ENCODE results near the gene MED9. TPM values are rescaled to one million over a fixed set of nuclear protein-coding genes. Genes with fewer than 3 reads are reported as not detected.

Gene MED9
- total RNA-seq, 1 donor, result 27.0 TPM

DNA sequence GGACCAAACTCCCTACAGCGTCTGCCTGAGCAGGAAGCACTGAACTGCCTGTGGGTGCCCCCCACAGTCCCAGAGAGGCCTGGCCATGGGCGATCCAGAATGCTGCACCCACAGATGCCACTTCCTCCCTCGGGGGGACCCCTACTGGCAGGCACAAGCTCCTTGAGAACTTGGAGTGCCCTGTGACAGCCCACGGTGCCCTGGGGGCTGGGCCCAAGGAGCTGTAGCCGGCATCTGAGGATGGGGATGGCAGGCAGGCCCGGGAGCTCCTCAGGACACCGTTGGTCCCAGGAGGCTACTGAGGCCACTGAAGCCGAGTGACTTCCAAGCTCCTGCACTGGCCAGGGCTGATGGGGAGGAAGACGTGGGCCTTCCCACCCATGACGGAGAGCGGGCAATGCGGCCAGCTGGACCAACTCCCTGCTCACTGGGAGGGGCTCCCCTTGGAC lies 34.5 kb downstream of the MED9 start:
- no peaks in the 10 kb centered on the region for H3K4me1 ChIP-seq (ENCODE audit: insufficient read depth, low read length)
- H3K9me3 ChIP-seq (ENCODE audit: low read depth, low read length), result no peaks in the 10 kb centered on the region
- H3K27me3 ChIP-seq (ENCODE audit: insufficient read depth, low read length), result no peaks in the 10 kb centered on the region
- H3K4me3 ChIP-seq (ENCODE audit: low read length), result no peak overlapping the region

DNA sequence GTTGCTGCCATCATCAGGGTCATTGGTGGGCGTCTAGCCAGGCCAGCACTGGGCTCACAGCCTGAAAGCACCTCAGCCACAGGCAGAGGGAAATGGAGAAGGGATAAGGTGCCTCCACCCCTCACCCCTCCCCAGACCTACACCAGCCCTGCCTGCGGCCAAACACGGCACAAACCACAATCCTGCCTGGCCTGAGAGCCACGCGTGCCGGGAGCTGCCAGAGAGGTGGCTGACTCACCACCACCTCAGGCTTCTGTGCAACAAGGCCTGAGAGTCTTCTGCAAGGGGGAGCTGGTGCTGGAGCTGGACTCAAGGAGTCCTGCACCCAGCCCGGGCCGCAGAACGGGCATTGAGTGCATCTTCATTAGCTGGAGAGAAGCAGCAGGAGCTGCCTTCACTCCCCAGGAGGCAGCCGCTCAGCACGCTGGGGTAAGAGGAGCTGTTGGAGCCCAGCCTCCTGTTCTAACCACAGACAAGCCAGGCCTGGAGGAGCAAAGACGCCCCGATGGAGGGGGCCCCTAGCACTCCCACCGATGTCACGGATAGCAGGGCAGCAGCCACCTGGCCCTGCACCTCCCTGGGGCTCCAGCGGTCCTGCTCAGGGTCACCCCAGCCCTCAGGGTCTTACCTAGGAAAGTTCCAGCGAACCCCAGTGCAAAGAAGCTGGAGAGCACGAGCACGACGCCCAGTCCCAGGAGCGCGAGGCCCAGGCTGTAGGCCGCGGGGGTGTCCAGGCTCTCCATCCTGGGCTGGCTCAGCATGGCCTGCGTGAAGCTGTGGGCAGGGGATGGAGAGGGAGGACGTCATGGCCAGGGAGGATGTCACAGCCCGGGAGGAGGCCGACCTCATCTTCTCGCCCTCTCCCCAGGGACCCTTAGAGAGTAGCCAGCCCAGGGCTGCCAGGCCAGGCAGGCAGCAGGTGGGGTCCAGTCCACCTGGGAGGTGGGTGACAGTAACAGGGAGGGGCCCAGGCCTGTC lies 35.4 kb downstream of the MED9 start:
- Histone ChIP-seq H3K9me3 (ENCODE audit: low read depth, low read length) (no peaks in the 10 kb centered on the region), H3K4me3 (ENCODE audit: low read length) (no peak overlapping the region), H3K27me3 (ENCODE audit: insufficient read depth, low read length) (no peaks in the 10 kb centered on the region)

DNA sequence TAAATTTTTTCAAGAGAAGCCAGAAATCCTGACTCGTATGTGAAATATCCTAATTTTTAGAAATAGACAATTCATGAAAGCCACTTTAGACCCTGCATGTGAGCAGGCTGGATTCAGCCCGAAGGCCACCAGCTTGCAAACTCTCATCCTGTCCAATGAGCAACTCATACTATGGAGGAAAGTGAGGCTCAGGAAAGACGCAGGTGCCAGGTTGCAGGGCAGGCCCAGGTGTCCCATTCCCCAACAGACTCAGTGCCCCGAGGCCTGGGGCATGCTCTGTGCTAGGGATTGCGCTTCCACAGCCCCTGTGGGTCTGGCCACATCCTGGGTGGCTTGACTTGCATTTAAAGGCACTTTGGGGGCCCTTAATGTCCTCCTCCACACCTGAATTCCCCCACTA lies 36.1 kb downstream of the MED9 start:
- H3K4me3 ChIP-seq (ENCODE audit: low read length), result no peak overlapping the region
- no peaks in the 10 kb centered on the region for H3K9me3 ChIP-seq (ENCODE audit: low read depth, low read length)
- no peaks in the 10 kb centered on the region for H3K27me3 ChIP-seq (ENCODE audit: insufficient read depth, low read length)
- no peaks in the 10 kb centered on the region for H3K4me1 ChIP-seq (ENCODE audit: insufficient read depth, low read length)

More for the DNA sequence above, 35.4 kb downstream of the MED9 start:
- H3K4me1 ChIP-seq (ENCODE audit: insufficient read depth, low read length), result no peaks in the 10 kb centered on the region

DNA sequence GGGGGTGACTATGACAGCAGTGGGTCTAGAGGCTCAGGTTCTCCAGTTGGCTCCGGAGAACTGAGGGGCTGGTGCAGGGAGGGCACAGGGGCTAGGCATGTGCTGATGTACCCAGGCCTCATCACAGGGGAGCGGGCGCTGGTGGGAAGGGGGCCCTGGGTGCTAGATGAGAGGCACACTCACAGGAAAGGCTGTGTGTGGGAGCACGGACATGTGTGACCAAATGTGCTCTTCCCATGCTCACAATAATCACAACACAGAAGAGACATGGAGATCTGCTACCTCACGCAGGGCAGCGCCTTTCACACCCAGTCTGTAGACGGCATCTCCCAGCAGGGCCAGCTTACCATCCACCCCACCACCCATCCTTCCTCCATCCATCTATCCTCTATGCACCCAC lies 36.8 kb downstream of the MED9 start:
- H3K4me1 ChIP-seq (ENCODE audit: insufficient read depth, low read length), result no peaks in the 10 kb centered on the region
- H3K9me3 ChIP-seq (ENCODE audit: low read depth, low read length), result no peaks in the 10 kb centered on the region
- H3K4me3 ChIP-seq (ENCODE audit: low read length), result no peak overlapping the region
- no peaks in the 10 kb centered on the region for H3K27me3 ChIP-seq (ENCODE audit: insufficient read depth, low read length)

DNA sequence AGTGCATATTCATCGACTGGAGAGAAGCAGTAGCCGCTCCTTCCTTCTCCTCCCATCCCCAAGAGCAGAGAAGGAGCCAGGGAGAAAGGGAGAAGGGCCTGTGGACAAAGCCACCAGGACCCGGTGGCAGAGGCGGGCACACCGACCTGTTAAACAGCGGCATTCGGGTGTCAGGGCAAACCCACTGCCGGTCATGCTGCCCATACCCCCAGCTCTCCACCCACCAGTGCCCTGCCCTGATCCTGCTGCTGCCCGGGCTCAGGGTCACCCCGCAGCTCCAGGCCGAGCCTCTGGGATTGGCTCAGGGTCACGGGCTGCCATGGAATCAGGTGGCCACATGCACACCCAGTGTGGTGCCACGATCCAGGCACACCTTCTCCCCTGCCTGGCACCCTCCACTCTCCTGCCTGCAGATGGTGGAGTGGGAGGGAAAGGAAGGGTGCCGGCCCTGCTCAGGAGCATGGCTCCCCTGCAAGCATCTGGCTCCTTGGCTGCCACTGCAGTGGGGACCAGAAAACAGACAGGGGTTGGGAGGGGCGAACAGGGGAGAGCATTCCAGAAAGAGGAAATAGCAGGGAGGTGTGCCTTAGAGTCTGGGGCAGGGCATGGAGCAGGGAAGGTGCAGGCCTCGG lies 37.7 kb downstream of the MED9 start:
- Histone ChIP-seq H3K27me3 (ENCODE audit: insufficient read depth, low read length) (no peaks in the 10 kb centered on the region), H3K4me1 (ENCODE audit: insufficient read depth, low read length) (no peaks in the 10 kb centered on the region), H3K4me3 (ENCODE audit: low read length) (no peak overlapping the region), H3K9me3 (ENCODE audit: low read depth, low read length) (no peaks in the 10 kb centered on the region)

DNA sequence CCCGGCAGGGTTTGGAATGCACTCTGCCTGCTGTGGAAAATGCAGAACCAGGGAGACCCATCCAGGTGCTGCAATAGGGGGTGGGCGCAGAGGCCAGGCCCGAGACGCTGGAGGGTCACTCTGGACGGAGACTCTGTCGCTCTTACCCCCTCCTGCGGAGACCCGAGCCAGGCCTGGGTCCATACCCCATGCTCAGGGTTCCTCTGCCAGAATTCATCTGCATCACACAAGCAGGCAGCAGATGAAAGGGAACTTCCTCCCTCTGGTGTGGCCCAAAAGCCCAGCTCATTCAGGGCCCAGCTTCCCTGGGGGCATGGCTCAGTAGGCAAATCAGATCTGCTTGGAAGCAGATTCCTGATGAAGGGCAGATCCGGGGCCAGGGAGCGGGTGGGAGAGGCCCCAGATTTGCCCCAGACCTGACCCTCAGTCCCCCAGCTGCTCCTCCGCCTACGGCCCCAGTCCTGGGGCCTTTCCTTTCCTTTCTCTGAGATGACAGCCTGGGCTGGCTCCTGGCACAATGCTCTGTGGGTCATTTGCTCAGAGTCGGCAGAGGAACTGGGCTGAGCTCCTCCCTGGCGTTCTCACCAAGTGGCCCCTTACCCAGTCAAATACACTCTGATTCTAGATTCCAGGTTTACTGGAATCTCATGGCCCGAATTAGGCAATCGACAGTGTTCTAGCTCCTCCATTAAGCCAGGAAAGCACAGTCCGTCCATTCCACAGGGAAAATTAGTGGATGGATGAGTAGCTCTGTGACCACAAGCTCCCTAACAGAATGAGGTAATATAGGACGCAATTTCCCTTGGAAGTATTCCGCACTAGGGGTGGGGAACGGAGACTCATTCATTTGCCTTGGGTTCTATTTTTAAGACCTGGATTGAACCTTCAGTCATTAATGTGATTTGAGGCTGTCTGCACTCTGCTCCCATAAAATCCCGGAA lies 38.5 kb downstream of the MED9 start:
- no peaks in the 10 kb centered on the region for H3K4me1 ChIP-seq (ENCODE audit: insufficient read depth, low read length)
- H3K4me3 ChIP-seq (ENCODE audit: low read length), result no peak overlapping the region
- H3K27me3 ChIP-seq (ENCODE audit: insufficient read depth, low read length), result no peaks in the 10 kb centered on the region
- no peaks in the 10 kb centered on the region for H3K9me3 ChIP-seq (ENCODE audit: low read depth, low read length)

DNA sequence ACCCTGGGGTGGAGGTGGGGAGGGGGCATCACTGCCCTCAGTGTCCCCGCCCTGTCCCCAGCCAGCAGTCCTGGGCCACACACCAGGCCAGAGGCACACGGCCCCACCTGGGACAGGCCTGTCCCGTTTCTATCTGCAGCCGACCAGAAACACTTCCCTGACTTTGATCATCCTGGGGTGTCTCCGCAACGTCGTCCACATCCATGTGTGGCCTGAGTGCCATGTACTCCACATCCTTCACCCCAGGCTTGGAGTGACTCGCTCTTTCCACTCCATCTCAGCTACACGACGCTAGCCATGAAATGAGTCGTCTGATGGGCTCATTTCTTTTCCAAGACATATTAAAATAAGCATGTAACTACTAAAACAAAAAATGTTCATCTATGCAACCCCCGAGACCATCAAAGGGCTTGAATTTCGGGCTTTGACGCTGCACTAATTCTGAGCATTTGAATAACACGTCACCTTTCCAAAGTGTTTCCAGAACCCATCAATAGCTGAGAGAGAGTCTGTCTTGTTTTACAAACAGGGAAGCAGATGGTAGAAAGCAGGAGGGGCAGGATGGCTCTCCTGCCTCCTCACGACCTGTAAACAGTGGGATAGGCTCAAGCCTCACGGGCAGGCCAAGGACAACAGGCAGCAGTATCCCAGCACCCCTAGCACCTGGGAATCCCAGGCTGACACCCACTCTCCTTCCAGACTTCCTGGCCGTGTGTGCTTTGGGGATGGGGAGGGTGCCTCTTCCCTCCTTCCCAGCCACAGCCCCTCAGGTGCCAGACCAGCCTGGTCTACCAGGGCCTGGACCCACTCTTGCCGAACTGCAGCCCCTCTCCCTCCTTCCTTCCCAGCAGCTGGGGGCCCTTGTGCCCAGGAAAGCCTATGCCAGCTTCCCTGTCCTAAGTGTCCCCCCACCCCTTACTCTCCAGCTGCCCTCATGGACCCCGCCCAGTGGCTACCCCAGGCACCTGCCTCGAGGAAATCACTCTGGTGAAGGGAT lies 39.4 kb downstream of the MED9 start:
- Histone ChIP-seq H3K4me3 (ENCODE audit: low read length) (no peak overlapping the region), H3K9me3 (ENCODE audit: low read depth, low read length) (no peaks in the 10 kb centered on the region), H3K4me1 (ENCODE audit: insufficient read depth, low read length) (no peaks in the 10 kb centered on the region), H3K27me3 (ENCODE audit: insufficient read depth, low read length) (no peaks in the 10 kb centered on the region)

DNA sequence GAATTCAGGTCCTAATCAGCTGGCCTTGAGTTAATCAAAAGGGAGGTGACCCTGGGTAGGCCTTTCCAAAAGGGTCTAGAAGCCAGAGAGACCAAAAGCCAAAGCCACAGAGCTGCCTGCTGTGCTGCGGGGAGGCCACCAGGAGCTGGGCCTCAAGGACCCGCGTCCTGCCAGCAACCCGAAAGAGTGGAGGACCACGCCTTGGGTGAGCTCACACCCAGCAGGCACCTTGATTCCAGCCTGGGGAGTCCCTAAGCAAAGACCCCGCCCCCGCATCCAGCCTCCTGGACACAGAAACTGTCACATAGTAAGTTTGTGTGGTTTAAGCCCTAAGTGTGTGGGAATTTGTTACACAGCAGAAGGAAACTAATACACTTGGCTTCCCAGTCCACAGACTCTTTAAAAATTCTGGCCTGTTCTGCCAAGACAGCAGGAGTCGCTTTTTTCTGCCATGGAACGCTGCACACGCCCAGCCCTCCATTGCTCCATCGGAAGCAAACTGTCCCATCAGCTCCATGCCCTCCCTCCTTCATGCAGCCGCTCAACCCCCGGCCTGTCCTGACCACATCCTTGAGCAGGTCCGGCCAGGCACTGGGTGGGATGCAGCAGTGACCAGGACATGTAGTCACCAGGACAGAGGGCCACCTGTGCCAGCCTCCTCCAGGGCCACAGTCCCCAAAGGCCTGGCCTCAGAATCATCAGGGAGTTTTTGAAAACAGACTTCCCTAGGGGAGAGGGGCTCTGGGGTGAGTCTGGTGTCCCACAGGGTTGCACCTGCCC lies 40.3 kb downstream of the MED9 start:
- H3K9me3 ChIP-seq (ENCODE audit: low read depth, low read length), result no peaks in the 10 kb centered on the region
- H3K4me1 ChIP-seq (ENCODE audit: insufficient read depth, low read length), result no peaks in the 10 kb centered on the region
- no peak overlapping the region for H3K4me3 ChIP-seq (ENCODE audit: low read length)
- no peaks in the 10 kb centered on the region for H3K27me3 ChIP-seq (ENCODE audit: insufficient read depth, low read length)

DNA sequence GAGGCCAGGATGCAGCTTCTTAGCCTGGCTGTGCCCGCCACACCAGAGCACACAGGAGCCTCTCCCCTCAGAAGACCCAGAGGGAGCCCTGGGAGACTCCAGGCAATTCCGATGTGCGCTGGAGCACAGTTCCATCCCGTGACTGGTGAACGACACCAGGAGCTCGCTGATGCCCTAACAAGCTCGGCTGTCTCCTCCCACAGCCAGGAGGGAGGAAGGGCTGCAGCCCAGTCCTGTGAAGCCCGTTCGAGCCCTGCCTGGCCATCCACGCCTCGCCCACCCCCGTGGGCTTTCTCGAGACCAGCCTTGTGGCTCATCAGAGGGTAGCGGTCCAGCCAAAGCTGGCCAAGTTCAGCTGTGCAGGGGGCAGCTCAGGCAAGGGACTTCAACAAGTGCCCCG lies 41.2 kb downstream of the MED9 start:
- no peaks in the 10 kb centered on the region for H3K4me1 ChIP-seq (ENCODE audit: insufficient read depth, low read length)
- no peak overlapping the region for H3K4me3 ChIP-seq (ENCODE audit: low read length)

DNA sequence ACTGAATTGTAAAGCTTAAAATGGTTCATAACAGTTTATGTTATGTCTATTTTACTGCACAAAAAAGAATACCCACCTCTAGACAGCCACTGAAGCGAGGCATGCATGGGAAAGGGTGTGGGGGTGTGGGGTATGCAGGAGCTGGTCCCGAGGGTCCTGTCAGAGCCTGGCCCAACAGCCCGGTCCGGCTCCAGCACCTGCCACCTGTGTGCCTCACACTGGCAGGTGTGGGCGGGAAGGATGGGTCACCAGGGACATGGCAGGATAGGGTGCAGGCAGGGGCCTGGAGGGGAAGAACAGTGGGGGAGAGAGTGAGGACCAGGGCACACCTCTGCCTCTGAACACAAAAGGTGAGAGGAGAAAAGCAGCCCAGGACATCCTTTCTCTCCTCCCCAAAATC lies 42.2 kb downstream of the MED9 start:
- Histone ChIP-seq H3K27me3 (ENCODE audit: insufficient read depth, low read length) (no peaks in the 10 kb centered on the region), H3K4me3 (ENCODE audit: low read length) (no peak overlapping the region), H3K4me1 (ENCODE audit: insufficient read depth, low read length) (no peaks in the 10 kb centered on the region), H3K9me3 (ENCODE audit: low read depth, low read length) (no peaks in the 10 kb centered on the region)

More for the DNA sequence above, 41.2 kb downstream of the MED9 start:
- no peaks in the 10 kb centered on the region for H3K27me3 ChIP-seq (ENCODE audit: insufficient read depth, low read length)
- no peaks in the 10 kb centered on the region for H3K9me3 ChIP-seq (ENCODE audit: low read depth, low read length)

DNA sequence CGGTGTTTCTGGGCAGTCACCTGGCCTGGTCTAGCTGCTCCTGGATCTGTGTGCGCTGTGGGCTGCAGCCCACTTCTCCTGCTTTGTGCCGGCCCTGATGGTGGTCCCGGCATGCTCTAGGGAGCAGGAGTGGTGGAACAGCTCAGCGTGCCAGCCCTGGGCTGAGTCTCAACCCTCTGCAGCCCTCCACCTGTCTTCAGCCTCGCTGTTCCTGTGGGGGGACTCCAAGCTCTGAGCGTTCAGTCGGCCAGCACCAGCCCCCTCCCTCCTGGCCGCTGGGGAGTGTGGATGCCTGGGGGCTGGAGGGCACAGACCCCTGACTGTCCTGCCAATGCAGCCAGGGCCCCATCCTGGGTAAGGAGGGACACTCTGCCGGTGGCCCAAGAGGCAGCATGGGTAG lies 43.1 kb downstream of the MED9 start:
- Histone ChIP-seq H3K4me1 (ENCODE audit: insufficient read depth, low read length) (no peaks in the 10 kb centered on the region), H3K4me3 (ENCODE audit: low read length) (no peak overlapping the region), H3K9me3 (ENCODE audit: low read depth, low read length) (no peaks in the 10 kb centered on the region), H3K27me3 (ENCODE audit: insufficient read depth, low read length) (no peaks in the 10 kb centered on the region)

DNA sequence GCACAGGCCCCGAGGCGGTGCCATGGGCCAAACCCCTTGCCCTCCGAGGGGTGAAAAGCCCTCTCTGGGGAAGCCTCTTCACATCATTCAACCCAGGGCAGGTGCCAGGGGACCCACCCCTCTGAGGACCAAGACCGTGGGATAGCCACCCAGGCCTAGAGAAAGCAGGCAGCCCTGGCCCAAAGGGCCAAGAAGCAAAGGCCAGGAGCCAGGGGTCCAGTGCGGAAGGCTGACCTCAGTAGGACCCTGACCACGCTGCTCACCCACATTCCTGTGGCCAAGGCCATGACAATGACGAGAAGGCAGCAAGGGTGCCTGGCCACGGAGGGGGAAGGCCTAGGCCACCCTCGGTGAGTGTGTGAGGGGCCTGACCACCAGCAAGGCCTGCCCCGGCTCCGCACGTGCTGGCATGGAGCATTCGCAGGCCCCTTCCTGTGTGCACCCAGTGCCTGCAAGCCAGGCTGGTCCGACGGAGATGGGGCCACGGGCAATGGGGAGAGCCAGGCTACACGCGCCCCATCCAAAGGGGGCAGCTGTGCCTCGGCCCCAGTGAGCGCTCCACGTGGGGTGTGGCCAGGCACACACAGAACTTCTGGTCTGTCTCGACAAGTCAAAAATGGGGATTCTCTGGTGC lies 43.9 kb downstream of the MED9 start:
- H3K9me3 ChIP-seq (ENCODE audit: low read depth, low read length), result no peaks in the 10 kb centered on the region
- H3K4me1 ChIP-seq (ENCODE audit: insufficient read depth, low read length), result no peaks in the 10 kb centered on the region
- H3K27me3 ChIP-seq (ENCODE audit: insufficient read depth, low read length), result no peaks in the 10 kb centered on the region
- no peak overlapping the region for H3K4me3 ChIP-seq (ENCODE audit: low read length)
